NCI-H69 (cell line): ENCODE measurements around the gene ERICH6.
"Not testable (repeated sequence)": the region's sequence is repeated elsewhere in the genome, so short reads cannot be mapped to it uniquely, and the experiment has no call there.

ENCODE experiments used
- DNase-seq: peaks from one replicate; lab custom pipeline; 2025; lab: John Stamatoyannopoulos, UW

Gene ERICH6

DNA sequence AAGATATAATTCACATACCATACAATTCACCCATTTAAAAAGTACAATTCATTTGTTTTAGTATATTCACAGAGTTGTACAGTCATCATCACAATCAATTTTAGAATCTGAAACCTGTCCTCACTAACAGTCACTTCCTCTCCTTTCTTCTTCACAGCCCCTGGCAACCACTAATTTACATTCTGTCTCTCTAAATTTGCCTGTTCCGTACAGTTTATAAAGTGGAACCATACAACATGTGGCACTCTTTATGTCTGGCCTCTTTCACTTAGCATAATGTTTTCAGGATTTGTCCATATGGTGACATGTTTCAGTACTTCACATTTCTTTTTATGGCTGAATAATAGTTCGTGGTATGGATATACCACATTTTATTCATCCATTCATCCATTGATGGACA is 22.7 kb downstream of the ERICH6 start:
- no peak for DNase-seq

DNA sequence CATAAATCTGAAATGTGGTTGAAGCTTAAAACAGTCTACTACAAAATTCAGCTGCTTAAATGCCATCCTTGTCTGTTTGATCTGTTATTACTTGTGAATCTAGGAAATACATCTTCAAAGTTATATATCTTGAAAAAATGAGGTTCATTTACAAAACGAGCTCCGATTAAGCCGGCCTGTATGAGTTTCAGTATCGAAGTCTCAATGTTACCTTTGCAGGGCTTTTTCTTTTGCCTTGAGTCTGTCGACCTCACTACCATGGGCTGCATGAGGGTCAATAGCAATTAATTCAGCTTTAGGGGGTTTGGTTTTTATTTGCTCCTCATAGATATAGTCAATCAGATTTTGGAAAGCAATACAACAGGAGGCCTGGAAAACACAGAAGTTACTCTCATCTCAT is 23.2 kb downstream of the ERICH6 start:
- no peak for DNase-seq

DNA sequence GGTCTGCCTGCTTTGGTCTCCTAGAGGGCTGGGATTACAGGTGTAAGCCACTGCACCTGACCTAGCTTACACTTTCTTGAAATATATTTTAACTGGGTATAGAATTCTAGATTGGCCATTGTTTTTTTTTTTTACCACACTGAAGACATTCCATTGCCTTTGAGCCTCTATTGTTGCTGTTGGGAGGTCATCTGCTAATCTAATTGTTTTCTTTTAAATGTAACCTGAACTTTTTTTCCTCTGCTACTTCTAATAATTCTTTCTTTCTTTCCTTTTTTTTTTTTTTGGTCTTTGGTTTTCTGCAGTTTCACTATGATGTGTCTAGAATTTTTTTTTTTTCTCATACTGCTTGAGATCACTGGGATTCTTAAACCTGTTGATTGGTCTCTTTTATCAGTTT is 28.1 kb downstream of the ERICH6 start:
- no peak for DNase-seq

DNA sequence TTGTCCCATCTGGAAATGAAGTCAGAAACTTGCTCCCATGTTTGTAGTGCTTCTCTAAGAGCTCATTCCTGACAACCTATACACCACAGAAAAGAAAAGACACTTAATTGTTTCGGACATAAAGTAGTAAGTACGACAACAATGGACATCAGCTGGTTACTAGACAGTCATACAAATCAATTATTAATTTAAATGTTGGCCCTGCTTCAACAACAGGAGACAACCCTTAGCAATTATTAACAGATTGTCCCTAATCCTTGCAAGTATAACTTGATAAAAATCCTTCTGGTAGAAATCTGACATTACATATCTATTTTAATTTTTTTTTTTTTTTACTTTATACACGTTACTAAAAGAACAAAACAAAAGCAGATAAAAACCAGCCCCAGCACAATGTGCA is 29.8 kb downstream of the ERICH6 start:
- DNase-seq: no peak

DNA sequence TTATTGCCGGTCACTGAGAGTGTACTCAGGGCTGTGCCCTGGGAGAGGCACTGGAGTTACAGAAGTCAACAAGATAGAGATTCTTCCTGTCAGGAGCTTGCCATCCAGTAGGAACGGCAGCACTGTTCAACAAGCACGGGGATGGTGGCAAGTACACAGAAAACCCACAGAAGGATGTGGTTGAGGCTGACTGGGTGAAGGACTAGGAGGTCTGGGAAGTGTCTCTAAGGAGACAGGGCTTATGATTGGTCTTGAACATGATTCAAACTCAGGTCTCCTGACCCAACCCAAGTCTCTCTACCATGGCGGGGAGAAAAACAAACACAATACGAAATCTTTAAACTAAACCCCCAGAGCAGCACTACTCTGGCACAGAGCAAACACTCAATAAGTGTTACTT is 37.6 kb downstream of the ERICH6 start:
- DNase-seq: no peak

DNA sequence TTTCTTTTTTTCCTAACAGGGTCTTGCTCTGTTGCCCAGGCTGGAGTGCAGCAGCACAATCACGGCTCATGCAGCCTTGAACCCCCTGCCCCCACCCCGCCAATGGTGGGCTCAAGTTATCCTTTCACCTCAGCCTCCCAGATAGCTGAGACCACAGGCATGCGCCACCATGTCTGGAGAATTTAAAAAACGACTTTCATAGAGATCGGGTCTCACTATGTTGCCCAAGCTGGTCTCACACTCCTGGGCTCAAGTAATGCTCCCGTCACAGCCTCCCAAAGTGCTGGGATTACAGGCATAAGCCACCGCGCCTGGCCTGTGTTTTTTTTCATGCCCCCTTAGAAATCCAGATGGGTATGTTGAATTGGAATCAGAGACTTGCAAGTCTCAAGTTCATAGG is 40.3 kb downstream of the ERICH6 start:
- no peak for DNase-seq

DNA sequence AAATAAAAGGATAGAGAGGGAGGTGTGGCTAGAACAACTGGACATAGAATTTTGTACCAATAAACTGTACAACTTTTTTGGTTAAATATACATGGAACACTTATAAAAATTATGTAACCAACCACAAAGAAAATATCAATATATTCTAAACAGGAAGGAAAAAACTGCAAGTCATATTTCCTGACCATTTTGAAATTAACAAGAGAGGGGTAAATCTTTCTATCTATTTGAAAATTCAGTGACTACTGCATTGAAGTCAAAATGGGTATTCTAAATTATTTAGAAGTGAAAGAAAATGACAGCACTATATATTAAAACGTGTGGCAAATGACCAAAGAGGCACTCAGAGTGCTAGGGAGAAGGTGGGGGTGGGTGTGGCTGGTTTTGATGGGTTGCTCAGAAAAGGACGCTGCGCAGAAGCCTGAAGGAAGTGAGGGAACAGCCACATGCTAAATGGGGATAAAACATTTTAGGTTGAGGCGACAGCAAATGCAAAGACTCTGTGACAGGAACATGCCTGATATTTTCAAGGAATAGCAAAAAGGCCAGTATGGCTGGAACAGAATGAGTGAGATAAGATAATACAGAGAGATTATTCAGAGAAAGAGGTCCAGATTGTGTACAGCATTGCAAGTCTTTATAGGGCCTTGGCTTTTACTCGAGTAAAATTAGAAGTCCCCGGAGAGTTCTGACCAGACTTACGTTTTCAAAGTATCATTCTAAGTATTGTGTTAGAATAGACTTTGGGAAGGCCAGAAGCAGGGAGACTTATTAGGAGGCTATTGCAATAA is 41.1 kb downstream of the ERICH6 start:
- DNase-seq: no peak

DNA sequence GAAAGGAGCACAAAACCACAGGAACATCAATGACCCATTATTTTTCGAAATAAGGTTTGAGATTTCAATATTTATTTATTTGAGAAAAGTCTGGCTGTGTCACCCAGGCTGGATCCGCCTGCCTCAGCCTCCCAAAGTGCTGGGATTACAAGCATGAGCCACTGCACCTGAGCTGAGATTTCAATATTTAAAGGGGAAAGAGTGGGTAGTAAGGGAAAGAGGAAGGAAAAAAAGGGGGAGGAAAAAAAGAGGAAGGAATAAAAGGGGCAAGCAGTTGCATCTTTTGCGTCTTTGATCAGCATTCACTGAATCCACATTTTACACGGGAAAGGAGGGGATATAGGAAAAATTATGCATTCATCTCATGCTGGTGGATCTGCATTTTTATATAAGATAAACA is 47.4 kb downstream of the ERICH6 start:
- DNase-seq: no peak

DNA sequence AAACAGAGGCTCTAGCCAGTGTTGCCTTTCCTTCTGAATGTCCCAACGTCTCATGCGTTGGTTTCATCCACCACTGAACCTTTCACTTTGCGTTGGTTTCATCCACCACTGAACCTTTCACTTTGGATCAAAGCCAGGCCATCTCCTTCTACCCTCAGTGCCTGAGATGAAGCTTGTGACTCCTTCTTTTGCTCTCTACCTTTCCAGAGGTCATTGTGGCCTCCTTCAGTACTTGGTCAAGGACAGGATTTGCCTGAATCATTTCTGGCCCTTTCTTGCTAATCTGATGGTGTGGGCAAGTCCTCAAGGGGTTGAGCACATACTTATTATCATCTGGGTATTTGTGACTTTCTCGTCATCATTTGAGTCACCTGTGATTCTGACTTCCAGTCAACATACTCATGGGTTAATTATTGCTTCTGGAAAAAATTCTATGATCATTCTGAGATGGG is 50.6 kb downstream of the ERICH6 start:
- DNase-seq: no peak

DNA sequence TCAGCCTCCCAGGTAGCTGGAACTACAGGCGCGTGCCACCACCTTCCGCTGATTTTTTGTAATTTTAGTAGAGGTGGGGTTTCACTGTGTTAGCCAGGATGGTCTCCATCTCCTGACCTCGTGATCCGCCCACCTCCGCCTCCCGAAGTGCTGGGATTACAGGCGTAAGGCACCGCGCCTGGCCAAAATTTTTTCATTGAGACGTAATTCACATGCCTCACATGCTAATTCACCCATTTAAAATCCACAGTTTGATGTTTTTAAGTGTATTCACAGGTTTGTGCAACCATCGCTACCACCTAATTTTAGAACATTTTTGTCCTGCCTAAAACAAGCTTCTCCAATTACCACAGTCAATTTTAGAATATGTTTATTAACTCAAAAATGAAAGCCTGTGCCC is 63.5 kb downstream of the ERICH6 start:
- no peak for DNase-seq

DNA sequence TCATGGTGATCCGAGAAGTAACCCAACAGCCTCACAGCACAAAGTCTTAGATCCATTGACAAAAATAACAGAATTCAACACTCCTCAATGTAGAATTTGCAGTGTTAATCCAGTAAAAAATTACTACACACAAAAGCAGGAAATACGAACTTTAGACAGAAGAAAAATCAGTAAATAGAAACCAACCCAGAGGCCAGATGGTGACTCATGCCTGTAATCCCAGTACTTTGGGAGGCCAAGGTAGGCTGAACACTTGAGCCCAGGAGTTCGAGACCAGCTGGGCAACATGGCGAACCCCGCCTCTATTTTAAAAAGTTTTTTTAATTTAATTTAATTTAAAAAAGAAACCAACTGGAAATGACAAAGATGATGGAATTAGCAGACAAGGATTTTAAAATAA is 64.5 kb downstream of the ERICH6 start:
- DNase-seq: no peak

DNA sequence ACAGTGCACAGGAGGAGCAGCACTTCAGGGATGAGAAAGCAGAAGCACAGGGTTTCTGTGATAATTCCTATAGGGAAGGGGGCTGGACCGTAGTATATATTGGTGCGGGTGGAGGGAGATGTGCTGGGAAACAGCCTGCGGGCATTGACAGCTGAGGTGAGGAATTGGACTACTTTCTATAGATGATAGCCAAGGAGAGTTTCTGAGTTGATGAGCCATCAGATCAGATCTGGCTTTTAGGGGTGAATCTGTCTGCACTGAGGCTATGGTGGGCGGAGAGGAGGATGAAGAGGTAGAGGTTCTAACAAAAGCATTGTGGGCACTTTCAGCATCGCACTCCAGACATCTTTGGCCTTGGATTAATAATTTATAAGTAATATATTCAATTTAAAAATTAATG is 67.5 kb downstream of the ERICH6 start:
- peak; percentile 4 for DNase-seq

DNA sequence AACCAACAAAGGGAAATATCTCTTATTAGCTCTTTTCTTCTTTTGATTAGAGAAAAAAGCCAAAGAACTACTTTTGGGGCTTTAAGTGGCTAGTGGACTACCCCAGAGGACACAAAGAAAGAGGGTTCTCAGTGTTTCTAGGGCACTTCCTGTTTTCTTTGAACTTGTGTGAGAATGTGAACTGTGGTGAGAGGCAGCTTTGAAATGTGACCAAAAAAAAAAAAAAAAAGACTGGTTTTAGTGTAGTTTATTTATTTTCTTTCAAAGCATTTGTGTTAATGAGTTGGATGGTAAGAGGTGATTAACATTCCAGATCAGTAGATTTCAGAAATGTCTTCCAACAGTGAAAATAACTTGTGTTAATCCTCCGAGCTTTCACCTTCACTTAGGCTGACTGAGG is 68.2 kb downstream of the ERICH6 start:
- DNase-seq: no peak

DNA sequence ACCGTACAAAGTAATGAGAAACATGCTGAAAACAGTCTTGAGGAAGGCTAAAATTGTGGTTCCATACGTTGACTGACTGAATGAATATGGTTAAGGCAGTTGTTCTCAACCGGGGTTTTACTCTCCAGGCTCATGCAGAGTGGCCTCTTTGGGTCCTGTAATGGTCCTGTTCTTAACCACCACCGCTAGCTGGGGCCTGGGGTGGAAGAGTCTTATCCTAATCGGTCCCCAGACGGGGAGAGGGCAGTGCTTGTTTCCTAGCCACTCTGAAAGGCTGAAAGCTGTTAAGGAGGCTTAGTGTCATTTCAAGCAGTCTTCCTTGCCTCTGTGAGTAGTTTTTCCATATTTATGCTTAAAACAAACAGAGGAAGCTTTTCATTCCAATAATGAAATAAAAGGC is 68.6 kb downstream of the ERICH6 start:
- DNase-seq: no peak

DNA sequence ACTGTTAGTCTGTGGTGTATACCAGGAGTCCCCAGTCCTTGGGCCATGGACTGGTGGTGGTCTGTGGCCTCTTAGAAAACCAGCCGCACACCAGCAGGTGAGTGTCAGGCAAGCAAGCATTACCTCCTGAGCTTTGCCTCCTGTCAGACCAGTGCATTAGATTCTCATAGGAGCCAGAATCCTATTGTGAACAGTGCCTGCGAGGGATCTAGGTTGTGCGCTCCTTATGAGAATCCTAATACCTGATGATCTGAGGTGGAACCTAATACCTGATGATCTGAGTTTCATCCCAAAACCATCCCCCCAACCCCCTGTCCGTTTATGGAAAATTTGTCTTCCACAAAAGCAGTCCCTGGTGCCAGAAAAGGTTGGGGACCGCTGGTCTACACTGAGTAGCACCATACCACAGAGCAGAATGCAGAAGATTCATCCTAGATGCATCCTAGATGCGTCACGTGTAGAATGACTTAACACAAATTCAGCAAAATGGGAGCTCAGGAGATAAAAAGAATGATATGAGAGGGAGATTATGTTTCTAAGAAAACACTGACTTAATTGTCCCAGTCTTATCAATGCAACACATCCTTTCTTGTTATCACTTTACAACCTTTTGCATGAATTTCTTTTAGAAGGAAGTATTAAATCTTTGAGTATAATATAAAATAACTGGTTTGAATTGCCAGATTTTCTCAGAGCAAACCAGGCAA is 72.1 kb downstream of the ERICH6 start:
- no peak for DNase-seq

DNA sequence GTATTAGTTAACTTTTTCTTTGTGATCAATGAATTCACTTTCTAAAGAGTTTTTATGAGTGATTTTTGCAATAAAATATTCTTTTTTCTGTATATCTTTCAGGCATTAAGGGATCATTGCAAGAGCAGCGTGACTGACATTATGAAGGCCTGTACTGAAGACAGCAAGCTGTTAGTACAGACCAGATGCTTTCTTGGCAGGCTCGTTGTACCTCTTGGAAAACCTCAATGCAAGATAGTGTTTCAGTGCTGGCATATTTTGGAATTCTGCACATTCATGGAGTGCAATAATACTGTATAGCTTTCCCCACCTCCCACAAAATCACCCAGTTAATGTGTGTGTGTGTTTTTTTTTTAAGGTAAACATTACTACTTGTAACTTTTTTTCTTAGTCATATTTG is 76.2 kb downstream of the ERICH6 start:
- DNase-seq: no peak

DNA sequence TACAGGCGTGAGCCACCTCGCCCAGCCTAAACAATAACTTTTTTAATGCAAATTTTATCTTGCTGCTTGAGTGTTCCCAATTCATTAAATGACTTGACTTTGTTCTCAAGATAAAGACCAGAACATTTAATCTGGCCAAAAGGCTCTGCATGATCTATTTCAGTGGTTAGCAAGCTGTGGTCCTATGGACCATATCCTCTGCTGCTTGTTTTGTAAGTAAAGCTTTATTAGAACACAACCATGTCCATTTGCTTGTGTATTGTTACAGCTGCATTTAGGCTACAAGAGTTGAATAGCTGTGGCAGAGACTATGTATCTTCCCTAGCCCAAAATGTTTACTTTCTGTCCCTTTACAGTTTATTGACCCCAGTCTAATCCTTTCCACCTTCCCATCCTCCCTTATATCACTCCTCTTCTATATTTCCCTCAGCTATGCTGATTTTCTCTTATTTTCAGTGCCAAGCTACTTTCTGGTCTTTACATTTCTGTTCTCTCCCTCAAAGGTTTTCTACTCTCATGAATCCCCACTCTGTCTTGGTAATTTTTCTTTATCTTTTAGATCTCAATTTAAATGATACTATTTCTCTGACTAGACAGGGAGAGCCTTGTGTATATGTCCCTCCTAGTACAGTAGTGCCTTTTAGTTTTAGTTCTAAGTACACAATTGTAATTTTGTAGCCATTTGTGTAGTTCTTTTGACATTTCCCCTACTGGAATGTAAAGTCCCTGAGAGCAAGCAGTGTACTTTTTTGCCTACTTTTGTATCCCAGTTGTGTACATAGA is 77.4 kb downstream of the ERICH6 start:
- no peak for DNase-seq

DNA sequence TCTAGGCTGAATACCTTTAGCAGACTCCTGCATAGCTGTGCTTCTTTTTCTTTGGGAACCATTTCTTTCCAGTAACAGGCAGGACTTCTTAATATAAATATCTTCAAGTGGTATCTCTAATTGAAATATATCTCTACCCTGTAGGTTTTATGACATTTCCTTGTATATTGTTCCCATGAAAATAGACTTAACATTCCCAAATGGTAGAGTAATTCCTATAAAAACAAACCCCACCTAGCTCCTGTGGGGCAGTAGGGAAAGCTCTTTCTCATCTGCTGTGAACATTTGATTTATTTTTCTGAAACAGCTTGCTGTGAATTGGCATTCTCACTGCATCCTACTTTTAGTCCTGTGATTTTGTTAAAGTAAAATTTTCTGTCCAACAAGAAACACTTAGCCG is 79.8 kb downstream of the ERICH6 start:
- no peak for DNase-seq

DNA sequence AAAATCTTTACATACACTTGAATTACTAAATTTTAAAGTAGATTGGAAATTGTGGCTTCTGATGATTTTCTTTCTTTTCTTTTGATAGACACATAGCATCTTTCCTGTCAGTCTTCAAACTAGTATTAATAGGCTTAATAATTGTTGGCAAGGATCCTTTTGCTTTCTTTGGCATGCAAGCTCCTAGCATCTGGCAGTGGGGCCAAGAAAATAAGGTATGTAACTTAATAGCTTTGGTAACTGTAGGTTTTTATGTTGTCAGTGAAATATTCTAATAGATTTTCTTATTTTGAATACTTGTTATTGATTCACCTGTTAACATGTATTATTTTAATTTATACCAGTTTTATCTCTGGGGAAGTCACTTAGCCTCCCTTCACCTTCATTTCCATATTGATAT is 80.8 kb downstream of the ERICH6 start:
- not testable (repeated sequence) for DNase-seq

DNA sequence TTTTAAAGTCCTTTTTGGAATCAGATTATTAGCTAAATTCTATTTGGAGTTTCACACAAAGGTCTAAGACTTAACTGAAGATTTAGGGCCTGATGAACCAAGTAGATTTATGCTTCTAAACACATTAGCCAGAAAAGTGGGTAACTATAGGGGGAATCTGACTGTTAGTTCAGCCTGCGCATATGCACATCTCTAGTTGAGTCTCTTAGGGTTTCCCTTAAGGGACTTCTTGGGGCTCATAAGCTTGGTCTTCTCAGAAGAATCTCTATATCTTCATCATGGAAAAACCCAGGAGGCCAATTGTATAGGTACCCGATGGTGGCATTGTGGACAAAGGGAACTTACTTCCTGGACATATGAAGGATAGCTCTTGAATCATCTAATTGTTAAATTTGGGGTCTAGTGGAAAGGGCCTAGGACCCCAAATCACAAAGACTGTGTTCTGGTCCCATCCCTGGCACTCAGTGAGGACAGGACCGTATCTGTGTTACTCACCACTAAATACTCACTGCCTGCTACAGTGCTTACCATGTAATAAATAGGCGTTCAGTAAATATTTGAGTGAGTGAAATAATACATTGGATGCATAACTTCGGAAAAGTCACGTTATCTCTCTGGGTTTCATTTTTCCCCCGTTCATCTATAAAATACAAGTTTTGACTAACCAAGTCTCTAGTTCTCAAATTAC is 83.6 kb downstream of the ERICH6 start:
- DNase-seq: no peak

DNA sequence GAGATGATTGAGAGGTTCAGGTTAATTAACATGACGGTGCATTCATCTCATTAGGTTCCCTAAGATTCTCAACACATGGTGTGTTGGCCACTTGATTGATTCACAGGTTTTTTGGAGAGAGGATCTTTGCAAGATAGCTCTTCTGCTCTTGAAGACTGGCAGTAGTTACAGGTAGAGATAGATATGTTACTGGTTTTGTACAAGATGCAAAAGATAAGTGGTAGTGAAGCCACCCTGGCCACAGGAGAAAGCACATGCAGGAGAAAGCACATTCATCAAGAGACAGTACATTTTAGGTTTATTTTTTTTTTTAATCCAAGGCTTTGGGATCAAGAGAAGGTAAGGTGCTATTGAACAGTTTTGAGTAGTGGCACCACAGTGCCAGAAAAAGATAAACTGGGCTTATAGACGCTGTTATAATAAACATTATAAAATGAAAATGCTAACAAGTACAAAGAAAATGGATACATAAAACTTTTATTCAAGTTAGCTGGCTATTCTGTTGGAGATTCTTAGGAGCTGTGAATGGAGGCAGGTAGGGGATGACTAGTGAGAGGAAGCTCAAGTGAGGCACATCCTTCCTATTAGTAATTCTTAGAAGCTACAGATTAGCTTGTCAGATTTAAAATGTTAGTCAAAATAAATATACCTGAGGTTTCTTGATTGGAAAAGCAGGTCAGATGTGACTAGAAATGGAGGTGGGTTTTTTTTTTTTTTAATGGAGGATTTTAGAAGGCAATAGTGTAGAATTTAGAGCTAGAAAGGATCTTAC is 89.8 kb downstream of the ERICH6 start:
- no peak for DNase-seq

DNA sequence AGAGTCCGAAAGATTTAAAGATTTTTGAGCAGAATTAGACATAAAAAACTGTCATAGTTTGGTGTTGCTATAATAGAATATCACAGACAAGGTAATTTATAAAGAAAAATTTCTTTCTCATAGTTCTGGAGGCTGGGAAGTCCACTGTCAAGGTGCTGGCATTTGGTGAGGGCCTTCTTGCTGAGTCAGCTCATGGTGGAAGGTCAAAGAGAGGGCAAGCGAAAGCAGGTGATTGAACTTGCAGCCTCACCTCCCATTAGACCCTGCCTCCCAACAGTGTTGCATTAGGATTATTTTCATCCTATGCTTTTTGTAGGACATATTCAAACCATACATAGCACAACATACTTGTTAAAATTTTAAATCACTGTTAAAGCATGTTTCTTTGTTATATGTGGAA is 90.7 kb downstream of the ERICH6 start:
- DNase-seq: no peak
